Fibroblast of peridontal ligament (primary cell): ENCODE data around the gene SGPP2.
"Not testable (repeated sequence)": the region's sequence is repeated elsewhere in the genome, so short reads cannot be mapped to it uniquely, and the experiment has no call there.

Experiments
- DNase-seq: peaks from one replicate; pipeline ENCODE4 v3.0.0-alpha.2; 2010; ENCODE audit errors: extremely low read depth

SGPP2 gene

GRCh38 chr2:222424276-222424728 is at the start of gene SGPP2:
Gene SGPP2, plus strand, starts transcription at chr2:222424543. Its CDS starts 60 bp downstream, at chr2:222424603.
- no peak for DNase-seq

DNA sequence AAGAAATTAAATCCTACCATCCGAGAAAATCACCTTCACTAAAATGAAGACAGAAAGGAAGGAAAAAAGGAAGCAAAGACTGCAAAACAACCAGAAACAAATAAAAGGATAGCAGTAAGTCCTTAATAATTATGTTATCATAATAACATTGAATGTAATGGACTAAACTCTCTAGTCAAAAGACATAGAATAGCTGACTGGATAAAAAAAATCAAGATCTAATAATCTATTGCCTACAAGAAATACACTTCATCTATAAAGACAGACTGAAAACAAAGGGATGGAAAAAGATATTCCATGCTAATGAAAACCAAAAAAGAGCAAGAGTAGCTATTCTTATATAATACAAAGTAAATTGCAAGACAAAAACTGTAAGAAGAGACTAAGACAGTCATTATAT is 48.5 kb upstream of the SGPP2 start:
- DNase-seq, result no peak

GRCh38 chr2:222380456-222380855 is 43.9 kb upstream of the SGPP2 start:
- DNase-seq, result no peak

DNA sequence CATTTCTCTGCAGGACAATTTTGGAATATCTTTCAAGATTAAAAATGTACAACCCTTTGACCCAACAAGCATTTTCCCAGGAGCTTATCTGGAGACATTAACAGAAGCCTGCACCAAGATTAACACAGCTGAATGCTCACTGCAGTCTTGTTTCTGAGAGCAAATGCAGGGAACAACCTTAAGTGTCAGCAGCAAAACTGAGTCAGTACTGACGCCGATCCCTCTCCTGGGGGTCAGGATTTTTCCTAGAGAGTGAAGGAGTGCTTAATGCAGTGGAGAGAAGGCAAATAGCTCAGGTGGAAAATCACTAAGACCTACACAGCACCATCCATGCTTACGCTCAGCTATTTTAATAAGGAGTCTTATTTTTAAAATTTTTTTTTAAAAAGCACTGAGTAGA is 42.8 kb upstream of the SGPP2 start:
- DNase-seq, result no peak

- no peak for DNase-seq
Measured at GRCh38 chr2:222383255-222383654, 41.1 kb upstream of the SGPP2 start.

- DNase-seq, result no peak
Measured at GRCh38 chr2:222391743-222392285, 32.5 kb upstream of the SGPP2 start.

- no peak for DNase-seq
Measured at GRCh38 chr2:222393733-222394267, 30.5 kb upstream of the SGPP2 start.

- DNase-seq, result no peak
Measured at GRCh38 chr2:222398446-222398885, 25.9 kb upstream of the SGPP2 start.

DNA sequence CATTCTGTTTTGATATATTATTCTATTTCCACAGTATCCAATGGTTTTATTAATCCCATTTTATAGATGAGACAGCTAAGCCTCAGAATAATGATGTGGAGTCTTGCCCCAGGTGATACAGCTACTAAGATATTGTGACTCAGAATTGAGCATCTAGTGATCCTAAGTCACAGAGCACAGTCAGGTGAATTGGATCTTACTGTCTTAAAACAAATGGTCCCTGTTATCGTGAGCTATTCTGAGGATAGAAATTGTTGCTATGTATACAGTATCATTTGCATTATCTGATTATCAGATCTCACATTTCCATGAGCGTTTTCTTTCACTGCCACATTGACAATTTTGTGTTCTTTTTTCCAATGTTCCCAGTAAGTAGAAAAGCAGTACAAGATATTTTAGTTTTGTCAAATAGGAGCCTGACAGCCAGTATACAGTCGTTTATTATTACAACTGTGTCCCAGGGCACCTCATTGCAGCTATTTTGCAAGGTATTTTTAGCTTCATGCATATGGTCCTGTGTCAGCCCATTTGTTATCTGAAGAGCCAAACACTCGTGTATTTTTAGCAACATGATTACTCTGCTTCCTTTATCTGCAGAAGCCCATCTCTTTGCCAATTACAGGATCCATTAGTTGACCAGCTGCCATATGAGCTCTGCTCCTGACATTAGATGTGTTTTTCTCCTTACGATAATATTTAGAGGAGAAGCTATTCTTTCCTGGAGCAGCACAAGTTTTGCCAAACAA is 25.1 kb upstream of the SGPP2 start:
- DNase-seq, result no peak

DNA sequence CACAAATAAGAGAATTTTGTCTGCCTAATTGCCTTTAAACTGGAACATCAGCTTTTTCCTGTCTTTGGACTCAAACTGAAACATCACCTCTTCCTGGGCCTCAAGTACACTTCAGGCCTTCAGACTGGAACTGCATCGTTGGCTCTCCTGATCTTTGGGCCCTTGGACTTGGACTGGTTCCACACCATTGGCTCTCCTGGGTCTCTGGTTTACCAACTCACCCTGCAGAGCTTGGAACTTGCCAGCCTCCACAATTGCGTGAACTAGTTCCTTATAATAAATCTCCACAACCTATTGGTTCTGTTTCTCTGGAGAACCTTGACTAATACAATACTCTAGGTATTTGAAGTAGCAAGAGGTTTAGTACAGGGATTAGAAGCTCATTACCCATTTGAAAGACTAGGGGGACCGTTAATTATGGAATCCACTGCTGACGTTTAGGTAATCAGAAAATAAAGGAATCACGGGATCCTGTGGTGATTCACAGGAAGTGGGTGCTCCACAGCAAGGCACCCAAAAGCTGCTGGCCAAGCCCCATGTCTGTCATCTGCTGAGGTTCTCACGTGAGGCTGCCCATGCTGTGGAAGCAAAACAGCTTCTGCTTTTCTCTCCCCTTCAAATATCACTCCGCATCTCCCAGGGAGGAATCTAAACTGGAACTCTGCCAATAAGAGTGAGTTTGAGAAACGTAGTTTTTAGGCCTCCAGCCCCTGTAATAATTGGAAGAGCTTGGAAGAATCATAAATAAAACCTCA is 20.0 kb upstream of the SGPP2 start:
- no peak for DNase-seq

DNA sequence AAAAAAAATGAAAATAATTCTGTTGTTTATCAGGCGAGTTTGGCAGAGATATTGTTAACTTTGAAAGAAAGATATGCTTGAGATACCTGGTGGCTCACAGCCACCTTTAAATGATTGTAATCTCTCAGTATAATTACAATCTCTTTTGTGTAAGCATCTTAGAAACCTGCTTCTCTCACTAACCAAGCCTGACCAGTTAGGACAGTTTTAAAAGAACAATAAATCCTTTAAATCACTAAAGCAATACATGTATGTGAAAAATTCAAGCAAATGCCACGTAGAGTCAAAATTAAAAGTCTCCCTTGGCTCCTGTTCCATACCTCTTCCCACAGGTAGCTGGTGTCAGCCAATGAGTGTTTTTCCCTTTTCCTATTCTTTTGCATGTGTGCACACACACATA is 15.7 kb upstream of the SGPP2 start:
- no peak for DNase-seq

DNA sequence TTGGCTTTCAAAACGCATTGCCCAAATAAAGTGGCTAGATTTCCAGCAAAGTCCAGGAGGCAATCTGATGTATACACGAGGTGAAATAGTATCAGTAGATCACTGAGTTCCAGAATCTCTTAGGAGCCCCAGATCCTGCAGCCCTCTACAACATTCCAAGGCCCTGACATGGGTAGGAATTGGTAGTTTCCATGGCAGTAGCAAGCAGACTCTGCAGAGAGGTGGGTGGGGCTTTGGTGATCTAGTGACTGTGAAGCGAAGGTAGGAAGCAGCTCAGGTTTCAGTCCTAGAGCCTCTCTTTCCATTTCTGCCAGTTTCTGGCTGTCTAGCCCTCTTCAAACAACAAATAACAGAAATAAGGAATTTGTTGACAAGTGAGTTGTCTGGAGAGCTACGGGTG is 13.8 kb upstream of the SGPP2 start:
- DNase-seq, result no peak

GRCh38 chr2:222412334-222412733 is 12.0 kb upstream of the SGPP2 start:
- not testable (repeated sequence) for DNase-seq

- DNase-seq, result no peak
Measured at GRCh38 chr2:222413295-222413911, 10.9 kb upstream of the SGPP2 start.

GRCh38 chr2:222418739-222419138 is 5.6 kb upstream of the SGPP2 start:
- no peak for DNase-seq

DNA sequence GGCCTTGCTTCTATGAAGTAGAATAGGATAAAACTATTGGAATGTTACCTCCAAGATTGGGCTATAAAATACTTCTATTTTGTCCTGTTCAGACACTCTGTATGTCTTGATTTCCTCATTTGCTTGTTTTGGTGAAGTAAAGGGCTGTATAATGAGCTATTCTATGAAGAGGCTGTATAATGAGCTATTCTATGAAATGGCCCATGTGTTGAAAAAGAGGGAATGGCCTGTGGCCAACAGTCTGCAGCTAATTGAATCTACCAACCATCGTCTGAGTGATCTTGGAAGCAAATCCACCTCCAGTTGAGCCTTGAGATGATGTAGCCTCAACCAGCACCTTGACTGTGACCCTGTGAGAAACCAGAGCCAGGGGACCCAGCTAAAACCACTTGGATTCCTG is 3.8 kb upstream of the SGPP2 start:
- no peak for DNase-seq

DNA sequence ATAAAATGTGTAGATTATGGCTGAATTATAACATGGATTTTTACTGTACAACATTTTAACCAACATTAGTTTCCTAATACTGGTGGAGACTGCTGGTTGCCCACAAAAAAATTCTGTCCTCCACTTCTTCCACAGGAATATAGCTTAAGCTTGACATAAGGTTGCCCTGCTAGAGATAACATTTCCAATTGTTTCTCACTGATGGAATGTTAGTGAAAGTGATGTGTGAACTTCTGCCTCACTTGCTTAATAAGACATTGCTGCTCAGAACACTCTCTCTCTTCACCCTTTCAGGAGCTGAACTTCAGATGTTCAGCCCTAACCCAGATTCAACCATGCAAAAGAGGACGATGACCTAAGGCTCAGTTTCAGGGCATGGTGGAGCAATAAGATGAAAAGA is 2.7 kb upstream of the SGPP2 start:
- no peak for DNase-seq

DNA sequence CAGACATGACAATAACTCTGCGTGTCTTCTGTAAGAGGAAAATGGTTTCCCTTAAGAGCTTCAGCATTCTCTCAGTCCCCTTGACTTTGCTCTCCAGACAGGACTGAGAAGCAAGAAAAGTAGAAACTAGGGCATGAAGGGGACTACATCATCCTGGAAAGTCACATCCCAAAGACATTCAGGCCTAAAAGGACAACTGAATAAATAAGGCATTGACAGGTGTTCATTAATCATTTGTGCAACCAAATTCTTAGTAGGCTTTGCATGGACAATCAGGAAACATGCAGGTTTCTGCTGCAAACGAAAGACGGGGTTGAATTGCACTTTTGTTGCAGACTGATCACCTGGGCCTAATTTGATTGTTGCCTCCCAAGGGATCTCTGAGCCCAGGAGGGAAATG is 1.2 kb upstream of the SGPP2 start:
- DNase-seq, result no peak

- DNase-seq, result no peak
Measured at GRCh38 chr2:222423632-222424275, 589 bp upstream of the SGPP2 start.

- no peak for DNase-seq
Measured at GRCh38 chr2:222424729-222425671, 657 bp downstream of the SGPP2 start.
